OCI-LY3 (cell line): Measurements from ENCODE around the gene ALG5.

Experiments
- H2AFZ ChIP-seq: fragments of 200-600, 300-600 bp; shearing (Covaris generic); 2 replicates; pipeline ENCODE4 v1.6.0; 2014; ENCODE audit warnings: antibody characterized with exemption, low read depth, low read length
- H3K27ac ChIP-seq: fragments of 200-600, 300-600 bp; sonication (generic); 2 replicates; pipeline ENCODE4 v1.5.1; 2014; ENCODE audit warnings: mild to moderate bottlenecking, low read length, moderate library complexity, mixed read lengths
- H3K27me3 ChIP-seq: fragments of 200-600, 300-600 bp; sonication (generic); 2 replicates; pipeline ENCODE4 v1.6.1; 2014; ENCODE audit warnings: low read depth, low read length, mixed read lengths
- H3K36me3 ChIP-seq: fragments of 200-600, 300-600 bp; sonication (generic); replicated peaks from 2 replicates; pipeline ENCODE3; 2014; ENCODE audit warnings: low read depth, low read length, mixed read lengths
- H3K4me1 ChIP-seq: fragments of 300-600, 200-600 bp; sonication (generic); 2 replicates; pipeline ENCODE4 v1.6.1; 2014; ENCODE audit warnings: low read length, mixed read lengths
- H3K4me2 ChIP-seq: fragments of 200-600, 300-600 bp; sonication (generic); 2 replicates; pipeline ENCODE4 v1.6.1; 2014; ENCODE audit warnings: low read length, mixed read lengths
- H3K4me3 ChIP-seq: fragments of 300-600, 200-600 bp; sonication (generic); 2 replicates; pipeline ENCODE4 v1.5.1; 2014; ENCODE audit warnings: antibody characterized with exemption, mild to moderate bottlenecking, low read length, moderate library complexity
- H3K79me2 ChIP-seq: fragments of 300-600, 200-600 bp; shearing (Covaris generic); 2 replicates; pipeline ENCODE4 v1.6.1; 2014; ENCODE audit warnings: mild to moderate bottlenecking, low read length, mixed read lengths
- H3K9ac ChIP-seq: fragments of 300-600, 200-600 bp; shearing (Covaris generic); 2 replicates; pipeline ENCODE4 v1.6.0; 2014; ENCODE audit warnings: mild to moderate bottlenecking, low read length, moderate library complexity
- H3K9me3 ChIP-seq: fragments of 200-600, 300-600 bp; shearing (Covaris generic); 2 replicates; pipeline ENCODE4 v1.6.1; 2014; ENCODE audit warnings: low read length, mixed read lengths; ENCODE audit not compliant: insufficient read depth
- H4K20me1 ChIP-seq: fragments of 200-600, 300-600 bp; sonication (generic); 2 replicates; pipeline ENCODE4 v1.6.1; 2016; ENCODE audit warnings: low read length, mixed read lengths; ENCODE audit not compliant: insufficient read depth
- CTCF ChIP-seq: fragments of 200-600, 300-600 bp; sonication (generic); IDR thresholded peaks from 2 replicates; pipeline ENCODE4 v1.5.1; 2014; ENCODE audit warnings: antibody characterized with exemption, low read length, low read depth
- EZH2phosphoT487 ChIP-seq: fragments of 200-600 bp; shearing (Covaris generic); IDR thresholded peaks from 2 replicates; pipeline ENCODE4 v1.6.1; 2018; ENCODE audit warnings: antibody characterized with exemption, mixed run types, low read depth

The ALG5 gene

GRCh38 chr13:37040789-37041188 is 41.6 kb upstream of the ALG5 start:
- H2AFZ ChIP-seq, result no peak overlapping the region
- peaks cover 60% of the 10 kb centered on the region for H3K36me3 ChIP-seq
- 0 out of 2 replicates have a peak, but pooled peaks cover 4% of the 10 kb centered on the region for H4K20me1 ChIP-seq
- H3K27ac ChIP-seq, result no peak overlapping the region
- H3K9me3 ChIP-seq, result no peaks in the 10 kb centered on the region
- H3K9ac ChIP-seq, result no peak overlapping the region
- H3K4me3 ChIP-seq, result no peak overlapping the region
- H3K79me2 ChIP-seq, result no peaks in the 10 kb centered on the region
- no peak for TF ChIP-seq EZH2phosphoT487
- no peak for TF ChIP-seq CTCF
- H3K4me1 ChIP-seq, result no peaks in the 10 kb centered on the region
- H3K27me3 ChIP-seq, result no peaks in the 10 kb centered on the region
- no peak overlapping the region for H3K4me2 ChIP-seq

DNA sequence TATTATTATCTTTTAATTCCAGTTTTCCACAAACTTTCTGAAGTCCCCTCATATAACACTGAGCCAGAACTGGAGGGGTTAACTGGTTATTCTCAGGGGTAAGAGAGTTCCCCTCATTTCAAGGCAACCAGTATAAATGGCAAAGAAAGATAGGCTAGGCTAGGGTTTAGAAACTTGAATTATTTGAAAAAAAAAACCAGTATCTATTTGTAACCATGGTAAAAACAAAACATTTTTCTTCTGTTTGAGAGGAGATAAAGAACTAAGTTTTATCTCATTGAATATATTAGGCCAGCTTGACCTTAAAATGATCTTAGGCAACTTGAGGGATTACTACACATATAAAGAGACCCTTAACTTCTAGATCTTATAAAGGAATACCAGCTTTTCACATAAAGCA is 40.8 kb upstream of the ALG5 start:
- H3K9me3 ChIP-seq, result no peaks in the 10 kb centered on the region
- H3K27ac ChIP-seq, result no peak overlapping the region
- TF ChIP-seq CTCF (no peak), EZH2phosphoT487 (no peak)
- no peak overlapping the region for H3K4me2 ChIP-seq
- no peak overlapping the region for H3K9ac ChIP-seq
- no peaks in the 10 kb centered on the region for H3K79me2 ChIP-seq
- H4K20me1 ChIP-seq, result 0 out of 2 replicates have a peak, but pooled peaks cover 4% of the 10 kb centered on the region
- H3K4me1 ChIP-seq, result no peaks in the 10 kb centered on the region
- no peak overlapping the region for H2AFZ ChIP-seq
- no peak overlapping the region for H3K4me3 ChIP-seq
- no peaks in the 10 kb centered on the region for H3K27me3 ChIP-seq
- H3K36me3 ChIP-seq, result peaks cover 64% of the 10 kb centered on the region

- no peaks in the 10 kb centered on the region for H3K79me2 ChIP-seq
- TF ChIP-seq CTCF (no peak), EZH2phosphoT487 (no peak)
- 0 out of 2 replicates have a peak, but pooled peaks cover 4% of the 10 kb centered on the region for H4K20me1 ChIP-seq
- no peaks in the 10 kb centered on the region for H3K9me3 ChIP-seq
- peaks cover 68% of the 10 kb centered on the region for H3K36me3 ChIP-seq
- no peak overlapping the region for H3K4me2 ChIP-seq
- H3K4me3 ChIP-seq, result no peak overlapping the region
- H3K27ac ChIP-seq, result no peak overlapping the region
- H3K9ac ChIP-seq, result no peak overlapping the region
- H2AFZ ChIP-seq, result no peak overlapping the region
- H3K4me1 ChIP-seq, result no peaks in the 10 kb centered on the region
- no peaks in the 10 kb centered on the region for H3K27me3 ChIP-seq
Measured at GRCh38 chr13:37037241-37037640, 38.1 kb upstream of the ALG5 start.

DNA sequence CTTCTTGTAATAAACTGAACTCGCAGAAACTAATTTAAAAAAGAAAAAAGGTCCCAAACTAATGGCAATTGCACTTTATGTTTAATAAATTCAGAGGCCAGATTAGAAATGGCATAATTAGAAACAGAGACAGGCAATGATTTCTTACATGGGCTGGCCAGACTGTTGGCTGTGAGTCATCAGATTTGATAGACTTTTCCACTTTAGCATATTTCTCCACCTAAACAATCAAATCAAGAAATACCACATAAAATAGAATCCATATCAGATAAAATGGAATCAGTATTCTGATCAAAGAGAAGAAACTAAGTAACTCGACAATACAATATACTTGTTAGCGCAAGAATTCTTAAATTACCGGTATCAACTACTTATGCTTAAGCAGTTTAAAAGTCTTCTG is 30.5 kb upstream of the ALG5 start:
- peaks cover 44% of the 10 kb centered on the region for H3K36me3 ChIP-seq
- no peaks in the 10 kb centered on the region for H3K27me3 ChIP-seq
- H3K27ac ChIP-seq, result no peak overlapping the region
- H3K9me3 ChIP-seq, result no peaks in the 10 kb centered on the region
- no peak overlapping the region for H3K4me2 ChIP-seq
- no peak overlapping the region for H3K9ac ChIP-seq
- no peaks in the 10 kb centered on the region for H3K79me2 ChIP-seq
- TF ChIP-seq EZH2phosphoT487 (no peak), CTCF (no peak)
- no peaks in the 10 kb centered on the region for H4K20me1 ChIP-seq
- H3K4me3 ChIP-seq, result no peak overlapping the region
- H3K4me1 ChIP-seq, result no peaks in the 10 kb centered on the region
- H2AFZ ChIP-seq, result no peak overlapping the region
